OCI-LY1 (cell line): ENCODE measurements around the gene PCNT.

Experiments
- H2AFZ ChIP-seq: fragments of 200-600 bp; sonication (generic), shearing (Covaris generic); 2 replicates; pipeline ENCODE4 v1.6.0; 2014; ENCODE audit warnings: antibody characterized with exemption, mild to moderate bottlenecking, low read length
- H3F3A ChIP-seq: fragments of 200-600 bp; sonication (generic), shearing (Covaris generic); 2 replicates; pipeline ENCODE4 v1.6.0; 2014; ENCODE audit warnings: mild to moderate bottlenecking, antibody characterized with exemption, low read length, moderate library complexity; ENCODE audit not compliant: insufficient read depth
- H3K27ac ChIP-seq: fragments of 200-600 bp; sonication (generic); 2 replicates; pipeline ENCODE4 v1.5.1; 2014; ENCODE audit warnings: low read length, mixed run types, mild to moderate bottlenecking, low read depth; ENCODE audit not compliant: poor library complexity, severe bottlenecking
- H3K27me3 ChIP-seq: fragments of 200-600 bp; sonication (generic); 2 replicates; pipeline ENCODE4 v1.6.0; 2014; ENCODE audit warnings: antibody characterized with exemption, mild to moderate bottlenecking, low read length, moderate library complexity; ENCODE audit not compliant: insufficient read depth
- H3K36me3 ChIP-seq: fragments of 200-600 bp; sonication (generic); 2 replicates; pipeline ENCODE4 v1.6.1; 2014; ENCODE audit warnings: mild to moderate bottlenecking, antibody characterized with exemption, low read length, moderate library complexity, mixed read lengths; ENCODE audit not compliant: insufficient read depth
- H3K4me1 ChIP-seq: fragments of 200-600 bp; sonication (generic); 2 replicates; pipeline ENCODE4 v1.5.1; 2014; ENCODE audit warnings: mild to moderate bottlenecking, low read length, moderate library complexity; ENCODE audit not compliant: insufficient read depth, severe bottlenecking
- H3K4me2 ChIP-seq: fragments of 200-600 bp; sonication (generic), shearing (Covaris generic); 2 replicates; pipeline ENCODE4 v1.6.1; 2014; ENCODE audit warnings: low read length
- H3K4me3 ChIP-seq: fragments of 200-600 bp; sonication (generic); 2 replicates; pipeline ENCODE4 v1.5.1; 2014; ENCODE audit warnings: low read length, low read depth, mild to moderate bottlenecking, mixed read lengths; ENCODE audit not compliant: poor library complexity, severe bottlenecking
- H3K79me2 ChIP-seq: fragments of 200-600 bp; shearing (Covaris generic); 2 replicates; pipeline ENCODE4 v1.6.1; 2016; ENCODE audit warnings: mixed run types, low read length, mixed read lengths; ENCODE audit not compliant: insufficient read depth
- H3K9ac ChIP-seq: fragments of 200-600 bp; sonication (generic), shearing (Covaris generic); 2 replicates; pipeline ENCODE4 v1.6.1; 2014; ENCODE audit warnings: mild to moderate bottlenecking, low read length, mixed read lengths
- H3K9me2 ChIP-seq: fragments of 200-600 bp; sonication (generic), shearing (Covaris generic); 2 replicates; pipeline ENCODE4 v1.6.1; 2014; ENCODE audit warnings: low read depth, mild to moderate bottlenecking, low read length, mixed read lengths
- H3K9me3 ChIP-seq: fragments of 200-600 bp; shearing (Covaris generic); 2 replicates; pipeline ENCODE4 v1.6.1; 2014; ENCODE audit warnings: low read length, mixed read lengths
- H4K20me1 ChIP-seq: fragments of 200-600 bp; sonication (generic), shearing (Covaris generic); 2 replicates; pipeline ENCODE4 v1.6.0; 2016; ENCODE audit warnings: mild to moderate bottlenecking, low read length; ENCODE audit not compliant: insufficient read depth
- EZH2 ChIP-seq: fragments of 200-600 bp; sonication (generic), shearing (Covaris generic); IDR thresholded peaks from 2 replicates; pipeline ENCODE4 v1.8.0; 2017; ENCODE audit warnings: borderline replicate concordance, mixed run types, mild to moderate bottlenecking, antibody characterized with exemption, low read length, moderate library complexity, mixed read lengths
- TF ChIP-seq, protein P1 (sequence below): fragments of 200-600 bp; sonication (generic), shearing (Covaris generic); IDR thresholded peaks from 2 replicates; pipeline ENCODE4 v1.5.1; 2017; ENCODE audit warnings: mild to moderate bottlenecking, antibody characterized with exemption, low read length, moderate library complexity, mixed read lengths

PCNT gene

DNA sequence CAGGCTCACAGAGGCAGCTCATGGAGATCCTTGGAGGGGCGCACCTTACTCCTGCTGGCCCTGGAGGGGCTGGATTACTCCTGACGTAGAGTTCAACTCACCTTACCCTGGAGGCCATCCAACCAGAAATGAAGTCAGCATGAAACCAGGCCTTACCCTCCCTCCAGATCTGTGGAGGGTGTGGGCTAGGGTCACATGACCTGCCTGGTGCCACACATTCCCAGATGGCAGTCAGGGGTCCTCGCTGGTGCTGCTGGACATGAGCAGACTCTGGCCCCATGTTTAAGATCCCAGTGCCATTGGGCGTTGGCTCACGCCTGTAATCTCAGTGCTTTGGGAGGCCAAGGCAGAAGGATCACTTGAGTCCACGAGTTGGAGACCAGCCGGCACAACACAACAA, 4.8 kb upstream of the PCNT start:
- Histone ChIP-seq H3K9ac (no peak overlapping the region), H3K36me3 (peaks cover 42% of the 10 kb centered on the region), H4K20me1 (no peaks in the 10 kb centered on the region)

DNA sequence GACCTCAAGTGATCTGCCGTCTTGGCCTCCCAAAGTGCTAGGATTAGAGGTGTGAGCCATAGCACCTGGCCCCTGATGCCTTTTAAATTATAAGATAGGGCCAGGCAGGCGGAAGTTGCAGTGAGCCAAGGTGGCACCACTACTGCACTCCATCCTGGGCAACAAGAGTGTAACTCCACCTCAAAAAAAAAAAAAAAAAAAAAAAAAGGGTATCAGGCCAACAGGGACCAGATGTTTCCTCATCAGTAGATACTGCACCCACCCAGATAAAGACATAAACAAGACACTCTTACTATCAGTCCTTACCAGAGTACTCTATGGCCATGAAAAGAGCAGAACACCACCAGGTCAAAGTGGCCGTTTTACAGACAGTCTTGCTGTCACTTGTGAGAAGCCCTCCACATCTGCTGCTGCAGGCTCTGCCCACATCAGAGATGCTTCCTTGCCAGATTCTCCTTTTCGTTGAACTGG, 3.6 kb upstream of the PCNT start:
- Histone ChIP-seq H3K27ac (peak overlapping the region; percentile 35), H3K79me2 (peaks cover 32% of the 10 kb centered on the region)
- TF ChIP-seq EZH2, result no peak
- TF ChIP-seq, protein P1, sequence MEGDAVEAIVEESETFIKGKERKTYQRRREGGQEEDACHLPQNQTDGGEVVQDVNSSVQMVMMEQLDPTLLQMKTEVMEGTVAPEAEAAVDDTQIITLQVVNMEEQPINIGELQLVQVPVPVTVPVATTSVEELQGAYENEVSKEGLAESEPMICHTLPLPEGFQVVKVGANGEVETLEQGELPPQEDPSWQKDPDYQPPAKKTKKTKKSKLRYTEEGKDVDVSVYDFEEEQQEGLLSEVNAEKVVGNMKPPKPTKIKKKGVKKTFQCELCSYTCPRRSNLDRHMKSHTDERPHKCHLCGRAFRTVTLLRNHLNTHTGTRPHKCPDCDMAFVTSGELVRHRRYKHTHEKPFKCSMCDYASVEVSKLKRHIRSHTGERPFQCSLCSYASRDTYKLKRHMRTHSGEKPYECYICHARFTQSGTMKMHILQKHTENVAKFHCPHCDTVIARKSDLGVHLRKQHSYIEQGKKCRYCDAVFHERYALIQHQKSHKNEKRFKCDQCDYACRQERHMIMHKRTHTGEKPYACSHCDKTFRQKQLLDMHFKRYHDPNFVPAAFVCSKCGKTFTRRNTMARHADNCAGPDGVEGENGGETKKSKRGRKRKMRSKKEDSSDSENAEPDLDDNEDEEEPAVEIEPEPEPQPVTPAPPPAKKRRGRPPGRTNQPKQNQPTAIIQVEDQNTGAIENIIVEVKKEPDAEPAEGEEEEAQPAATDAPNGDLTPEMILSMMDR, result no peak

More for the DNA sequence above, 4.8 kb upstream of the PCNT start:
- Histone ChIP-seq H2AFZ (no peak overlapping the region), H3K27ac (no peak overlapping the region), H3K27me3 (no peaks in the 10 kb centered on the region), H3K9me3 (no peaks in the 10 kb centered on the region), H3K4me2 (no peak overlapping the region), H3K79me2 (peaks cover 30% of the 10 kb centered on the region), H3K4me1 (peaks cover 27% of the 10 kb centered on the region), H3K4me3 (no peak overlapping the region), H3F3A (no peaks in the 10 kb centered on the region), H3K9me2 (no peaks in the 10 kb centered on the region)
- TF ChIP-seq, protein P1, result no peak
- TF ChIP-seq EZH2, result no peak

GRCh38 chr21:46322351-46323226, 1.4 kb upstream of the PCNT start:
- H3K27ac ChIP-seq, result peak overlapping the region; percentile 87
- no peaks in the 10 kb centered on the region for H3K9me3 ChIP-seq
- no peaks in the 10 kb centered on the region for H3F3A ChIP-seq
- no peak for TF ChIP-seq EZH2
- TF ChIP-seq, protein P1, result no peak
- H2AFZ ChIP-seq, result no peak overlapping the region
- H3K4me1 ChIP-seq, result peaks cover 37% of the 10 kb centered on the region
- H3K9ac ChIP-seq, result peak overlapping the region; percentile 98
- H3K4me3 ChIP-seq, result peak overlapping the region; percentile 79
- no peaks in the 10 kb centered on the region for H3K27me3 ChIP-seq
- no peaks in the 10 kb centered on the region for H3K9me2 ChIP-seq
- H3K4me2 ChIP-seq, result peak overlapping the region; percentile 70
- H3K36me3 ChIP-seq, result peaks cover 31% of the 10 kb centered on the region
- H3K79me2 ChIP-seq, result peaks cover 44% of the 10 kb centered on the region
- no peaks in the 10 kb centered on the region for H4K20me1 ChIP-seq

More for the DNA sequence above, 3.6 kb upstream of the PCNT start:
- no peaks in the 10 kb centered on the region for H3F3A ChIP-seq
- peak overlapping the region; percentile 32; the same call in 1 of the 2 replicates for H3K9ac ChIP-seq
- peaks cover 31% of the 10 kb centered on the region for H3K36me3 ChIP-seq
- H3K4me2 ChIP-seq, result peak overlapping the region; percentile 70
- H3K4me3 ChIP-seq, result peak overlapping the region; percentile 79
- H4K20me1 ChIP-seq, result no peaks in the 10 kb centered on the region
- no peaks in the 10 kb centered on the region for H3K9me3 ChIP-seq
- H3K9me2 ChIP-seq, result no peaks in the 10 kb centered on the region
- H2AFZ ChIP-seq, result no peak overlapping the region
- H3K4me1 ChIP-seq, result peaks cover 29% of the 10 kb centered on the region
- H3K27me3 ChIP-seq, result no peaks in the 10 kb centered on the region
